Measurements from ENCODE around the gene MTOR.

GRCh38 chr1:11168731-11169130 is 93.6 kb downstream of the MTOR start:
- TF ChIP-seq, protein P1, sequence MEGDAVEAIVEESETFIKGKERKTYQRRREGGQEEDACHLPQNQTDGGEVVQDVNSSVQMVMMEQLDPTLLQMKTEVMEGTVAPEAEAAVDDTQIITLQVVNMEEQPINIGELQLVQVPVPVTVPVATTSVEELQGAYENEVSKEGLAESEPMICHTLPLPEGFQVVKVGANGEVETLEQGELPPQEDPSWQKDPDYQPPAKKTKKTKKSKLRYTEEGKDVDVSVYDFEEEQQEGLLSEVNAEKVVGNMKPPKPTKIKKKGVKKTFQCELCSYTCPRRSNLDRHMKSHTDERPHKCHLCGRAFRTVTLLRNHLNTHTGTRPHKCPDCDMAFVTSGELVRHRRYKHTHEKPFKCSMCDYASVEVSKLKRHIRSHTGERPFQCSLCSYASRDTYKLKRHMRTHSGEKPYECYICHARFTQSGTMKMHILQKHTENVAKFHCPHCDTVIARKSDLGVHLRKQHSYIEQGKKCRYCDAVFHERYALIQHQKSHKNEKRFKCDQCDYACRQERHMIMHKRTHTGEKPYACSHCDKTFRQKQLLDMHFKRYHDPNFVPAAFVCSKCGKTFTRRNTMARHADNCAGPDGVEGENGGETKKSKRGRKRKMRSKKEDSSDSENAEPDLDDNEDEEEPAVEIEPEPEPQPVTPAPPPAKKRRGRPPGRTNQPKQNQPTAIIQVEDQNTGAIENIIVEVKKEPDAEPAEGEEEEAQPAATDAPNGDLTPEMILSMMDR (IDR thresholded peaks at IDR 0.05), result no peak
- no peak for TF ChIP-seq POLR2A (IDR thresholded peaks at IDR 0.05)

All from stomach (tissue), 4 donors.